GM23338 (cell line): ENCODE results near the gene BCORL1.

ENCODE experiments used
- EZH2 ChIP-seq: fragments of 200-600 bp; sonication (generic); IDR thresholded peaks from one replicate; pipeline ENCODE4 v1.8.0; 2017; ENCODE audit warnings: antibody characterized with exemption, mild to moderate bottlenecking, low read depth; ENCODE audit not compliant: unreplicated experiment
- EZH2phosphoT487 ChIP-seq: fragments of 200-600 bp; sonication (generic); IDR thresholded peaks from one replicate; pipeline ENCODE4 v1.8.1; 2018; ENCODE audit warnings: antibody characterized with exemption; ENCODE audit not compliant: unreplicated experiment
- POLR2AphosphoS5 ChIP-seq: IDR thresholded peaks from 2 replicates; pipeline ENCODE4 v1.6.1; 2016; ENCODE audit warnings: antibody characterized with exemption, low read depth
- REST ChIP-seq: IDR thresholded peaks from one replicate; pipeline ENCODE4 v1.6.1; 2018; ENCODE audit warnings: antibody characterized with exemption; ENCODE audit not compliant: unreplicated experiment
- ZNF114 ChIP-seq: fragments of 250-450 bp; sonication (Bioruptor Pico); IDR thresholded peaks from 2 replicates; pipeline ENCODE4 v1.5.0; 2020; ENCODE audit warnings: mild to moderate bottlenecking, moderate library complexity
- TF ChIP-seq, protein P1 (sequence below), 2 experiments: fragments of 200-600 bp in 1 of 2; sonication (generic) in 1 of 2; conservative IDR thresholded peaks; 2 replicates each; pipeline versions ENCODE4 v1.5.1 to v1.6.1; 2016 to 2017; ENCODE audit warnings: antibody characterized with exemption in 2 of 2, low read depth in 2 of 2, mild to moderate bottlenecking in 2 of 2, moderate library complexity in 1 of 2
- TF ChIP-seq, protein P2 (sequence below): IDR thresholded peaks from 2 replicates; pipeline ENCODE4 v1.6.1; 2016; ENCODE audit warnings: antibody characterized with exemption

GRCh38 chrX:130005089-130005807, 22.8 kb downstream of the BCORL1 start:
- TF ChIP-seq, protein P1, sequence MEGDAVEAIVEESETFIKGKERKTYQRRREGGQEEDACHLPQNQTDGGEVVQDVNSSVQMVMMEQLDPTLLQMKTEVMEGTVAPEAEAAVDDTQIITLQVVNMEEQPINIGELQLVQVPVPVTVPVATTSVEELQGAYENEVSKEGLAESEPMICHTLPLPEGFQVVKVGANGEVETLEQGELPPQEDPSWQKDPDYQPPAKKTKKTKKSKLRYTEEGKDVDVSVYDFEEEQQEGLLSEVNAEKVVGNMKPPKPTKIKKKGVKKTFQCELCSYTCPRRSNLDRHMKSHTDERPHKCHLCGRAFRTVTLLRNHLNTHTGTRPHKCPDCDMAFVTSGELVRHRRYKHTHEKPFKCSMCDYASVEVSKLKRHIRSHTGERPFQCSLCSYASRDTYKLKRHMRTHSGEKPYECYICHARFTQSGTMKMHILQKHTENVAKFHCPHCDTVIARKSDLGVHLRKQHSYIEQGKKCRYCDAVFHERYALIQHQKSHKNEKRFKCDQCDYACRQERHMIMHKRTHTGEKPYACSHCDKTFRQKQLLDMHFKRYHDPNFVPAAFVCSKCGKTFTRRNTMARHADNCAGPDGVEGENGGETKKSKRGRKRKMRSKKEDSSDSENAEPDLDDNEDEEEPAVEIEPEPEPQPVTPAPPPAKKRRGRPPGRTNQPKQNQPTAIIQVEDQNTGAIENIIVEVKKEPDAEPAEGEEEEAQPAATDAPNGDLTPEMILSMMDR (conservative IDR thresholded peaks at IDR 0.05; ENCODE audit: low read depth in 2 of 2): no peak
- no peak for TF ChIP-seq POLR2AphosphoS5
- no peak for TF ChIP-seq EZH2phosphoT487
- no peak for TF ChIP-seq REST
- TF ChIP-seq EZH2: no peak
- TF ChIP-seq, protein P2, sequence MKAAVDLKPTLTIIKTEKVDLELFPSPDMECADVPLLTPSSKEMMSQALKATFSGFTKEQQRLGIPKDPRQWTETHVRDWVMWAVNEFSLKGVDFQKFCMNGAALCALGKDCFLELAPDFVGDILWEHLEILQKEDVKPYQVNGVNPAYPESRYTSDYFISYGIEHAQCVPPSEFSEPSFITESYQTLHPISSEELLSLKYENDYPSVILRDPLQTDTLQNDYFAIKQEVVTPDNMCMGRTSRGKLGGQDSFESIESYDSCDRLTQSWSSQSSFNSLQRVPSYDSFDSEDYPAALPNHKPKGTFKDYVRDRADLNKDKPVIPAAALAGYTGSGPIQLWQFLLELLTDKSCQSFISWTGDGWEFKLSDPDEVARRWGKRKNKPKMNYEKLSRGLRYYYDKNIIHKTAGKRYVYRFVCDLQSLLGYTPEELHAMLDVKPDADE: no peak
- TF ChIP-seq ZNF114: no peak
